NT2/D1 (cell line): ENCODE results near the gene HACD2.

Source experiments
- DNase-seq: peaks from one replicate; pipeline ENCODE4 v3.0.0-alpha.2; 2011; ENCODE audit warnings: low read depth, low spot score
- H3K27me3 ChIP-seq: 2 replicates; pipeline ENCODE4 v1.6.0; 2011; ENCODE audit warnings: mild to moderate bottlenecking; ENCODE audit not compliant: insufficient read length, insufficient read depth
- H3K36me3 ChIP-seq: 2 replicates; pipeline ENCODE4 v1.6.1; 2011; ENCODE audit warnings: mild to moderate bottlenecking, low read length, mixed read lengths; ENCODE audit not compliant: insufficient read depth, insufficient read length
- H3K4me1 ChIP-seq: 2 replicates; pipeline ENCODE4 v1.5.1; 2011; ENCODE audit not compliant: insufficient read depth, insufficient read length
- H3K4me3 ChIP-seq: 2 replicates; pipeline ENCODE4 v1.5.1; 2011; ENCODE audit warnings: low read depth; ENCODE audit not compliant: insufficient read length
- H3K9ac ChIP-seq: 2 replicates; pipeline ENCODE4 v1.6.0; 2011; ENCODE audit warnings: low read depth; ENCODE audit not compliant: insufficient read length
- H3K9me3 ChIP-seq: 2 replicates; pipeline ENCODE4 v1.5.1; 2011; ENCODE audit warnings: mild to moderate bottlenecking, low read length; ENCODE audit not compliant: insufficient read depth
- SUZ12 ChIP-seq: IDR thresholded peaks from 2 replicates; pipeline ENCODE4 v1.6.1; 2011; ENCODE audit not compliant: insufficient read length, insufficient read depth; ENCODE audit errors: extremely low read depth
- YY1 ChIP-seq: IDR thresholded peaks from 2 replicates; pipeline ENCODE4 v1.6.1; 2011; ENCODE audit not compliant: insufficient read length, insufficient read depth
- ZNF274 ChIP-seq: IDR thresholded peaks from 2 replicates; pipeline ENCODE4 v1.6.1; 2011; ENCODE audit warnings: mild to moderate bottlenecking, low read depth, low read length

The HACD2 gene

GRCh38 chr3:123534264-123534663 is 50.6 kb downstream of the HACD2 start:
- Histone ChIP-seq H3K9ac (no peak overlapping the region), H3K4me3 (no peak overlapping the region), H3K27me3 (no peaks in the 10 kb centered on the region), H3K9me3 (no peaks in the 10 kb centered on the region), H3K36me3 (peaks cover 4% of the 10 kb centered on the region), H3K4me1 (no peaks in the 10 kb centered on the region)
- no peak for DNase-seq
- TF ChIP-seq SUZ12 (no peak), ZNF274 (no peak), YY1 (no peak)

GRCh38 chr3:123533554-123534159 is 51.2 kb downstream of the HACD2 start:
- TF ChIP-seq SUZ12, result no peak
- no peak for TF ChIP-seq YY1
- no peak for TF ChIP-seq ZNF274
- DNase-seq, result no peak
- Histone ChIP-seq H3K9ac (no peak overlapping the region), H3K36me3 (peaks cover 4% of the 10 kb centered on the region), H3K27me3 (no peaks in the 10 kb centered on the region), H3K4me1 (no peaks in the 10 kb centered on the region), H3K9me3 (no peaks in the 10 kb centered on the region), H3K4me3 (no peak overlapping the region)

GRCh38 chr3:123528130-123528529 is 56.7 kb downstream of the HACD2 start:
- Histone ChIP-seq H3K27me3 (no peaks in the 10 kb centered on the region), H3K9ac (no peak overlapping the region), H3K9me3 (no peaks in the 10 kb centered on the region), H3K36me3 (peaks cover 45% of the 10 kb centered on the region), H3K4me1 (no peaks in the 10 kb centered on the region), H3K4me3 (no peak overlapping the region)
- no peak for TF ChIP-seq SUZ12
- TF ChIP-seq YY1, result no peak
- TF ChIP-seq ZNF274, result no peak
- no peak for DNase-seq

DNA sequence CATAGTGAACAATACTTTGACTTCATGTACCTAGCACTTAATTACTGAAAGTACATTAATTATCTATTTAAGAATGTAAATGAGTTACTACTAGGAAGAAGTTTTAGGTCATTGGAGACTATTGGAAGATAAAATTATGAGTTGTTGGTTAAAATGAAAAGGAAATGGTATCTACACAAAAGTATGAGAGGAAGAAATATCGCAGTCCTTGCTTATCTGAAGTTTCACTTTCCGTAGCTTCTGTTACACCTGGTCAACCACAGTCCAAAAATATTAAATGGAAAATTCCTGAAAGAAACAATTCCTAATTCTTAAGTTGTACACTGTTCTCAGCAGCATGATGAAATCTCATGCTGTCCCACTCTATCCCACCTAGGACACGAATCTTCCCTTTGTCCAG is 57.8 kb downstream of the HACD2 start:
- H3K36me3 ChIP-seq, result peaks cover 50% of the 10 kb centered on the region
- H3K4me3 ChIP-seq, result no peak overlapping the region
- no peak overlapping the region for H3K9ac ChIP-seq
- TF ChIP-seq ZNF274, result no peak
- TF ChIP-seq YY1, result no peak
- TF ChIP-seq SUZ12, result no peak
- no peaks in the 10 kb centered on the region for H3K4me1 ChIP-seq
- no peaks in the 10 kb centered on the region for H3K27me3 ChIP-seq
- H3K9me3 ChIP-seq, result no peaks in the 10 kb centered on the region
- no peak for DNase-seq

- Histone ChIP-seq H3K9me3 (no peaks in the 10 kb centered on the region), H3K4me3 (no peak overlapping the region), H3K27me3 (no peaks in the 10 kb centered on the region), H3K36me3 (peaks cover 50% of the 10 kb centered on the region), H3K9ac (no peak overlapping the region), H3K4me1 (no peaks in the 10 kb centered on the region)
- DNase-seq, result no peak
- TF ChIP-seq SUZ12 (no peak), ZNF274 (no peak), YY1 (no peak)
Measured at GRCh38 chr3:123526474-123526873, 58.4 kb downstream of the HACD2 start.

DNA sequence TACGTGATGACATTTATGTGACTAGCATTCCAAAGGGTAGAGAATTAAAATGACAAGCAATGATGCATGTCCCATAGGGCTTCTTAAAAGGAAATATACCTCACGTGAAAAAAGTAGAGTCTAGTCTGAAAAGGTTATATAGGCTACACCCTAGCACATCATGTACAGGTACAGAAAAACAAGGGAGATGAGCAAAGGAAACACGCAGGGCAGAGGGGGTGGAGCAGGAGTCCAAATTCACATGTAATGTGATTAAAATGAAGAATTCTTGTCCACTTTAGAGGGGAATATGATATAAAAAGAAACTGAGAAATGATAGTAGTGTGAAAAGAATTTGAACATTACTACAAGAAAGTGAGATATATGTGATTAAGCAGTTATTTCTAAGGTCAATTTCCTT is 59.4 kb downstream of the HACD2 start:
- H3K27me3 ChIP-seq, result no peaks in the 10 kb centered on the region
- TF ChIP-seq SUZ12 (no peak), ZNF274 (no peak), YY1 (no peak)
- H3K4me3 ChIP-seq, result no peak overlapping the region
- H3K9ac ChIP-seq, result no peak overlapping the region
- no peak for DNase-seq
- H3K9me3 ChIP-seq, result no peaks in the 10 kb centered on the region
- H3K36me3 ChIP-seq, result peaks cover 52% of the 10 kb centered on the region
- no peaks in the 10 kb centered on the region for H3K4me1 ChIP-seq

GRCh38 chr3:123524981-123525380 is 59.9 kb downstream of the HACD2 start:
- TF ChIP-seq YY1 (no peak), ZNF274 (no peak), SUZ12 (no peak)
- no peak overlapping the region for H3K4me3 ChIP-seq
- no peaks in the 10 kb centered on the region for H3K9me3 ChIP-seq
- no peaks in the 10 kb centered on the region for H3K27me3 ChIP-seq
- DNase-seq, result no peak
- peaks cover 52% of the 10 kb centered on the region for H3K36me3 ChIP-seq
- no peaks in the 10 kb centered on the region for H3K4me1 ChIP-seq
- H3K9ac ChIP-seq, result no peak overlapping the region

DNA sequence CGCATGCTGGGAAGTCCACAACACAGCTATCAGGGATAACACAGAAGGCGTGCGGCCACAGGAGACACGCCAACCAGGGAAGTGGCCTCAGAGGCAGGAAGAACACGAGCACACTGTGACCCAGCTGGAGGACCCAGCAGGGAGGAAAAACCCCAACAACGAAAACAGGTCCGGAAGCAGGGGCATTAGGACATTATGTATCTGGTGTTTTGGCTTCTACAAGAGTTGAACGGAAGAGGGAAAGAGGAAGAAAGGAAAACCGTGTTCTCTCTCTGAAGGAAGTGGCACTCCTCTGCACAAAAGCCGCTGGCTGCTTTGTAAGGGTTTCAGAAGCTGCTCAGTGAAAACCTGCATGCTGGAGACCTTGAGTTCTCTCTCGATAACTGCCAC is 61.8 kb downstream of the HACD2 start:
- Histone ChIP-seq H3K36me3 (peaks cover 52% of the 10 kb centered on the region), H3K27me3 (no peaks in the 10 kb centered on the region), H3K9me3 (no peaks in the 10 kb centered on the region), H3K9ac (no peak overlapping the region), H3K4me3 (no peak overlapping the region), H3K4me1 (no peaks in the 10 kb centered on the region)
- TF ChIP-seq SUZ12 (no peak), ZNF274 (no peak), YY1 (no peak)
- no peak for DNase-seq
